T-cell (primary cell): ENCODE results near the gene CYFIP2. TPM values are rescaled to one million over a fixed set of nuclear protein-coding genes. Genes with fewer than 3 reads are reported as not detected.
"Not testable (repeated sequence)": the region's sequence is repeated elsewhere in the genome, so short reads cannot be mapped to it uniquely, and the experiment has no call there.

Source experiments
- ATAC-seq, 4 experiments: fragments of 200-7000 bp in 3 of 4; fragments of 150-1000 bp in 1 of 4; cut with Tn5 transposase; replicated peaks in 1 of 4; 1 replicate in 3 of 4; 2 replicates in 1 of 4; pipeline ENCODE4 v1.10.0; 2021; ENCODE audit warnings: moderate library complexity in 3 of 4, mild to moderate bottlenecking in 2 of 4, moderate number of reproducible peaks in 1 of 4
- CTCF ChIA-PET, 2 donors: fragments of 300-600 bp; sonication (Branson Sonifier 250); formaldehyde crosslinking; loops; one replicate each; lab custom pipeline; 2022; ENCODE audit warnings: antibody characterized with exemption in 2 of 2; lab: Charles Lee
- POLR2A ChIA-PET, 2 donors: fragments of 300-600 bp; sonication (Branson Sonifier 250); formaldehyde crosslinking; loops; one replicate each; lab custom pipeline; 2022; ENCODE audit warnings: antibody characterized with exemption in 2 of 2; lab: Charles Lee
- DNase-seq, 35 experiments: peaks; one replicate each; pipeline versions ENCODE4 v3.0.0 to v3.0.0-alpha.2; 2013 to 2023
- H3K27ac ChIP-seq: one replicate; pipeline ENCODE4 v1.5.1; 2013; ENCODE audit warnings: low read length
- H3K27me3 ChIP-seq, 2 experiments: replicated peaks in 1 of 2; 1 replicate in 1 of 2; 2 replicates in 1 of 2; pipeline versions ENCODE4 v1.6.1 to v1.7.0; 2013; ENCODE audit warnings: low read length in 1 of 2, mixed read lengths in 1 of 2; ENCODE audit not compliant: control insufficient read depth in 2 of 2, insufficient read depth in 2 of 2; ENCODE audit errors: extremely low read depth in 1 of 2
- H3K36me3 ChIP-seq, 2 donors: 1 replicate in 1 of 2; 2 replicates in 1 of 2; pipeline versions ENCODE4 v1.6.1 to v1.7.0; 2013; ENCODE audit warnings: low read length in 1 of 2; ENCODE audit not compliant: control insufficient read depth in 2 of 2, insufficient read depth in 1 of 2; ENCODE audit errors: extremely low read depth in 1 of 2
- H3K4me1 ChIP-seq, 2 experiments: 1 replicate in 1 of 2; 2 replicates in 1 of 2; pipeline versions ENCODE4 v1.6.1 to v1.7.0; 2013; ENCODE audit warnings: low read length in 2 of 2, mixed read lengths in 1 of 2; ENCODE audit not compliant: insufficient read depth in 2 of 2, control insufficient read depth in 1 of 2; ENCODE audit errors: extremely low read depth in 1 of 2
- H3K4me3 ChIP-seq, 2 donors: 1 replicate in 1 of 2; 2 replicates in 1 of 2; pipeline versions ENCODE4 v1.5.1 to v1.7.0; 2013; ENCODE audit warnings: mild to moderate bottlenecking in 2 of 2, low read length in 1 of 2, moderate library complexity in 1 of 2; ENCODE audit not compliant: control insufficient read depth in 1 of 2; ENCODE audit errors: extremely low read depth in 1 of 2
- H3K9me3 ChIP-seq: 2 replicates; pipeline ENCODE4 v1.7.0; 2013
- H3K27ac Mint-ChIP-seq, 2 donors: one replicate each; pipeline ENCODE4 v1.8.0; 2020 to 2021; ENCODE audit warnings: mild to moderate bottlenecking in 2 of 2, mixed read lengths in 2 of 2
- H3K27me3 Mint-ChIP-seq, 2 donors: one replicate each; pipeline ENCODE4 v1.8.0; 2021 to 2022; ENCODE audit warnings: mixed read lengths in 2 of 2
- H3K36me3 Mint-ChIP-seq: one replicate; pipeline ENCODE4 v1.8.0; 2021; ENCODE audit warnings: mixed read lengths
- H3K4me1 Mint-ChIP-seq, 3 donors: one replicate each; pipeline ENCODE4 v1.8.0; 2020 to 2022; ENCODE audit warnings: mixed read lengths in 3 of 3, mild to moderate bottlenecking in 1 of 3
- H3K4me3 Mint-ChIP-seq, 3 donors: one replicate each; pipeline ENCODE4 v1.8.0; 2020 to 2022; ENCODE audit warnings: mild to moderate bottlenecking in 3 of 3, mixed read lengths in 3 of 3, moderate library complexity in 3 of 3
- H3K9me3 Mint-ChIP-seq, 3 donors: one replicate each; pipeline ENCODE4 v1.8.0; 2020 to 2022; ENCODE audit warnings: mixed read lengths in 3 of 3
- WGBS: methylation state at CpG from one replicate; pipeline ENCODE4 v1.1.5; 2013; ENCODE audit warnings: missing lambda C conversion rate; ENCODE audit not compliant: insufficient coverage; 5-methylcytosine and 5-hydroxymethylcytosine counted together
- total RNA-seq, 35 experiments: library from RNA in 6 of 35; stranded (reverse) in 6 of 35; fragments of 120-200 nt in 1 of 35; gene quantifications; one replicate each; pipeline versions ENCODE4 v1.2.1 to v1.2.4 and lab custom pipeline; 2013 to 2026

Gene CYFIP2
- total RNA-seq, 5 donors from 2014 or later (not counting 1 experiment from before 2014, with no cell fraction given): 362 to 497 (median 398) TPM

- Mint-ChIP-seq H3K27ac (peak overlapping the region; percentile 59 to 75), H3K36me3 (peaks cover 76% of the 10 kb centered on the region), H3K4me1 (peaks cover 60 to 72% (median 67%) of the 10 kb centered on the region in 3 donors), H3K9me3 (no peaks in the 10 kb centered on the region), H3K27me3 (no peaks in the 10 kb centered on the region), H3K4me3 (no peak overlapping the region)
- DNase-seq: no peak
- Histone ChIP-seq H3K9me3 (no peaks in the 10 kb centered on the region), H3K36me3 (peaks cover 18 to 97% of the 10 kb centered on the region in 2 donors), H3K27me3 (no peaks in the 10 kb centered on the region), H3K4me1 (peaks cover 11 to 17% of the 10 kb centered on the region in 2 experiments), H3K4me3 (no peak overlapping the region), H3K27ac (peak overlapping the region; percentile 32)
- no peak for ATAC-seq
- no CpG with 5 or more reads among the region's 3 CpGs for WGBS
- POLR2A ChIA-PET: interaction anchor here in 1 of 2 donors (0.7 kb wide), 3 partner anchors 9 to 50 kb away, joined by 3 to 5 read pairs (median 4); no protein-coding TSS in a partner anchor
- CTCF ChIA-PET: interaction anchor here in 1 of 2 donors (0.6 kb wide), 1 partner anchor 88 kb away, joined by 3 read pairs; no protein-coding TSS in a partner anchor
These were observed 29.5 kb upstream of the CYFIP2 start for GRCh38 chr5:157236423-157236822.

DNA sequence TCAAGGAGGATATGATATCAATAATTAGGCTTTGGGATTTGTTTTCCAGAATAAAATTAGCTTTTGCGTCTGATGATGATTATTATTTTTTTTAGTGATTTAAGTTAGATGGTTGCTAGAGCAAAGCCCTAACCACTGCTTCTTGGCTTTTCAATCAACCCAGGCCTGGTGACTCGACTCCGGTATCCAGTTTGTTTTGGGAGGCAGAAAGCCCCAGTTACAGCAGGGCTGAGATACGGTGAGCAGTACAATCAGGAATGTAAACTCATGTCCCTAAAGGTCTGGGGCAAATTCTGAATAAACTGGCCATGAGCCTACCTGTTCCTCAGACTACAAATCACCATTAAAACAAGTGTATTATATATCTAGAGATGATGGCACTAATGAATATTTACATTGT lies 24.4 kb upstream of the CYFIP2 start:
- Mint-ChIP-seq H3K27me3 (no peaks in the 10 kb centered on the region), H3K9me3 (no peaks in the 10 kb centered on the region), H3K4me1 (peaks cover 49 to 72% (median 65%) of the 10 kb centered on the region in 3 donors), H3K27ac (peak overlapping the region; percentile 63 to 92), H3K36me3 (peaks cover 82% of the 10 kb centered on the region), H3K4me3 (no peak overlapping the region)
- no peak overlapping the region for H3K4me3 ChIP-seq
- H3K4me1 ChIP-seq: peaks cover 4 to 28% of the 10 kb centered on the region in 2 experiments
- CTCF ChIA-PET: interaction anchor here (0.7 to 1.4 kb wide), 4 partner anchors 8 to 502 kb away, joined by 3 to 5 read pairs (median 3); no protein-coding TSS in a partner anchor
- no peaks in the 10 kb centered on the region for H3K9me3 ChIP-seq
- WGBS: 94% methylated on average over 3 of the region's 4 CpGs
- DNase-seq: no peak
- peaks cover 33 to 100% of the 10 kb centered on the region in 2 donors for H3K36me3 ChIP-seq
- ATAC-seq: no peak
- H3K27ac ChIP-seq: no peak overlapping the region
- H3K27me3 ChIP-seq: no peaks in the 10 kb centered on the region
- POLR2A ChIA-PET: interaction anchor here (0.6 to 1.1 kb wide), 5 partner anchors 22 to 646 kb away, joined by 3 to 6 read pairs (median 5); no protein-coding TSS in a partner anchor

DNA sequence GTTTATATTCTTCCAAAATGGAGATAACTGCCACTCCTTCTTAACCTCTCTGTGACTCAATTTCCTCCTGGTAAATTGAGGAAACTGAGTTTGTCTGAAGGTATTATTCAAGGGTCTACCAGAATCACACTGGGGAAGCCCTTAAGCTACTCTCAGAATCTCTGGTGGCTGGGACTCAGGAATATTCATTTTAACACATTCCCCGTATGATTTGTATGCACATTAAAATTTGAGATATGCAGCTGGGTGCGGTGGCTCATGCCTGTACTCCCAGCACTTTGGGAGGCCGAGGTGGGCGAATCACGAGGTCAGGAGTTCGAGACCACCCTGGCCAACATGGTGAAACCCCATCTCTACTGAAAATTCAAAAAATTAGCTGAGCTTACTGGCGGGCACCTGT lies 21.2 kb upstream of the CYFIP2 start:
- H3K9me3 ChIP-seq, ATAC-seq, DNase-seq, H3K27me3 Mint-ChIP-seq, H3K4me3 ChIP-seq, H3K9me3 Mint-ChIP-seq, H3K4me3 Mint-ChIP-seq, H3K27me3 ChIP-seq, POLR2A ChIA-PET: not testable (repeated sequence)
- H3K36me3 Mint-ChIP-seq: peaks cover 86% of the 10 kb centered on the region
- peaks cover 65 to 82% (median 79%) of the 10 kb centered on the region in 3 donors for H3K4me1 Mint-ChIP-seq
- peak overlapping the region; percentile 89 to 92 for H3K27ac Mint-ChIP-seq
- Histone ChIP-seq H3K36me3 (peaks cover 23 to 99% of the 10 kb centered on the region in 2 donors), H3K27ac (peak overlapping the region; percentile 80), H3K4me1 (peaks cover 32 to 55% of the 10 kb centered on the region in 2 experiments)
- CTCF ChIA-PET: interaction anchor here in 1 of 2 donors (0.7 kb wide), 1 partner anchor 8 kb away, joined by 8 read pairs; no protein-coding TSS in a partner anchor
- no CpG with 5 or more reads among the region's 7 CpGs for WGBS

DNA sequence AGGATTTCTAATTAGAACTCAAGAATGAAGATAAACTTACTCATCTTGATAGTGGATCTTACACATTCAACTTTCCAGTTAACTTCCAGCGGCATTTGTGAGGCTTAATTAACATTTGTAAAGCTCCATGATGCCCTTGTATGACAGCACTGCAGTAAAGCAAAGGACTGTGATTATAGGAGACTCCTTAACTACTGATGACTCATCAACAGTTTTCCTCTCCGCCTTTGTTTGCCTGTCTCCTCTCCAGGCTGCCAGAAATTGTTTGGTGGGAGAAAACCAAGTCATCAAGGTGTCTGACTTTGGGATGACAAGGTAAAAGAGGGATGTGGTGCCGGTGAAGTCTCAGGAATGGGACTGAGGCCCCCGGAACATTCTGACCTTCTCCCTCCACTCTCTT lies 20.4 kb upstream of the CYFIP2 start:
- peak overlapping the region; percentile 80 for H3K27ac ChIP-seq
- Mint-ChIP-seq H3K36me3 (peaks cover 86% of the 10 kb centered on the region), H3K4me1 (peaks cover 73 to 87% (median 81%) of the 10 kb centered on the region in 3 donors), H3K27me3 (no peaks in the 10 kb centered on the region), H3K27ac (peak overlapping the region; percentile 89 to 92), H3K9me3 (no peaks in the 10 kb centered on the region), H3K4me3 (peak overlapping the region in 1 of 3 donors; percentile 9)
- DNase-seq (no peak), ATAC-seq (no peak)
- no peaks in the 10 kb centered on the region for H3K9me3 ChIP-seq
- 100% methylated on average over 1 of the region's 4 CpGs for whole genome bisulfite sequencing
- H3K4me1 ChIP-seq: peaks cover 38 to 59% of the 10 kb centered on the region in 2 experiments
- H3K36me3 ChIP-seq: peaks cover 22 to 99% of the 10 kb centered on the region in 2 donors
- no peak overlapping the region for H3K4me3 ChIP-seq
- POLR2A ChIA-PET: no interaction called here
- no peaks in the 10 kb centered on the region for H3K27me3 ChIP-seq
- CTCF ChIA-PET: no interaction called here

- Mint-ChIP-seq H3K36me3 (peaks cover 87% of the 10 kb centered on the region), H3K27ac (peak overlapping the region; percentile 89 to 92), H3K9me3 (no peaks in the 10 kb centered on the region), H3K4me1 (peaks cover 77 to 90% (median 84%) of the 10 kb centered on the region in 3 donors), H3K4me3 (peak overlapping the region in 1 of 3 donors; percentile 9), H3K27me3 (no peaks in the 10 kb centered on the region)
- ChIA-PET POLR2A (no interaction called here), CTCF (no interaction called here)
- Histone ChIP-seq H3K4me3 (no peak overlapping the region), H3K36me3 (peaks cover 22 to 99% of the 10 kb centered on the region in 2 donors), H3K27me3 (no peaks in the 10 kb centered on the region), H3K27ac (peak overlapping the region; percentile 80), H3K4me1 (peaks cover 42 to 62% of the 10 kb centered on the region in 2 experiments), H3K9me3 (no peaks in the 10 kb centered on the region)
- WGBS: 60% methylated on average over 1 of the region's 4 CpGs
- no peak for ATAC-seq
- no peak for DNase-seq
These were observed 20.0 kb upstream of the CYFIP2 start for GRCh38 chr5:157245886-157246285.

DNA sequence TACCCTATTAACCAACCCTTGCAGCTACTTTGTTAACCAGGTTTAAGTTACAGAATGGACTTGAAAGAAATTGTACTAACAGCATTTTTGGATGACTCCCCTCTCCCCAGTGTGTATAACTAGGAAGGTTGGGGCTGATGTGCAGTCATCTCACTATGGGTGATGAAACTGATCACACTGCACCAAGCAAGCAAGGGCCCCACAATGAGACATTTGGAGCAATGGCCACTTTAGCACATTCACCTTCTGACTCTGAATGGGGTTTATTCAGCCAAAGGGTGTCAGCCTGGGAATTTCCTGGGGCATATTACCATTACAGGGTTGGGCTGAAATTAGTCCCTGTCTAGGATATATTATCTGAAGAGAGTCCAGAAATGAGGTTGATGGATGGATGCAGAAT lies 18.7 kb upstream of the CYFIP2 start:
- Mint-ChIP-seq H3K36me3 (peaks cover 85% of the 10 kb centered on the region), H3K27me3 (no peaks in the 10 kb centered on the region), H3K9me3 (no peaks in the 10 kb centered on the region), H3K4me3 (peak overlapping the region in 1 of 3 donors; percentile 53), H3K4me1 (peaks cover 88 to 94% (median 92%) of the 10 kb centered on the region in 3 donors), H3K27ac (peak overlapping the region; percentile 89 to 92)
- DNase-seq: no peak
- no peak overlapping the region for H3K4me3 ChIP-seq
- CTCF ChIA-PET: no interaction called here
- POLR2A ChIA-PET: interaction anchor here (0.6 to 1.2 kb wide), 3 partner anchors 12 to 32 kb away, joined by 3 to 4 read pairs (median 3); no protein-coding TSS in a partner anchor
- no peaks in the 10 kb centered on the region for H3K9me3 ChIP-seq
- H3K27ac ChIP-seq: peak overlapping the region; percentile 80
- no peak for ATAC-seq
- H3K27me3 ChIP-seq: no peaks in the 10 kb centered on the region
- H3K36me3 ChIP-seq: peaks cover 14 to 96% of the 10 kb centered on the region in 2 donors
- peaks cover 55 to 63% of the 10 kb centered on the region in 2 experiments for H3K4me1 ChIP-seq
